Ovary (tissue), 9 donors: ENCODE measurements around the gene CHCT1. TPM values are rescaled to one million over a fixed set of nuclear protein-coding genes. Genes with fewer than 3 reads are reported as not detected.
"Not testable (repeated sequence)": the region's sequence is repeated elsewhere in the genome, so short reads cannot be mapped to it uniquely, and the experiment has no call there.

Experiments used
- DNase-seq, 5 donors: peaks; one replicate each; pipeline ENCODE4 v3.0.0-alpha.2; 2019 to 2020
- H3K27ac ChIP-seq, 2 donors: fragments of 200-600 bp; one replicate each; pipeline versions ENCODE4 v1.5.1 to v1.8.0; 2019 to 2022
- H3K27me3 ChIP-seq: fragments of 200-600 bp; one replicate; pipeline ENCODE4 v1.8.0; 2022
- H3K36me3 ChIP-seq: fragments of 200-600 bp; sonication (generic); one replicate; pipeline ENCODE4 v1.5.1; 2019
- H3K4me1 ChIP-seq: one replicate; pipeline ENCODE4 v1.8.1; 2013; ENCODE audit warnings: mild to moderate bottlenecking, moderate library complexity; ENCODE audit not compliant: insufficient read depth
- H3K4me3 ChIP-seq: fragments of 200-600 bp; sonication (generic); one replicate; pipeline ENCODE4 v1.5.1; 2017
- H3K9me3 ChIP-seq, 2 donors: fragments of 200-600 bp in 1 of 2; sonication (generic) in 1 of 2; one replicate each; pipeline versions ENCODE4 v1.5.1 to v1.8.1; 2013 to 2019; ENCODE audit warnings: mild to moderate bottlenecking in 1 of 2, moderate library complexity in 1 of 2
- EP300 ChIP-seq: sonication (generic); formaldehyde crosslinking; IDR thresholded peaks from one replicate; pipeline ENCODE4 v1.6.1; 2017; ENCODE audit warnings: antibody characterized with exemption
- POLR2A ChIP-seq: fragments of 450-650 bp; IDR thresholded peaks from one replicate; pipeline ENCODE4 v1.6.1; 2017; ENCODE audit warnings: antibody characterized with exemption, mild to moderate bottlenecking, moderate library complexity
- WGBS, 3 donors: extraction: QIAGEN DNeasy Blood & Tissue Kit in 1 of 3; methylation state at CpG; one replicate each; pipeline versions ENCODE4 v1.1.5 to v1.1.7; 2013 to 2017; 5-methylcytosine and 5-hydroxymethylcytosine counted together
- intact Hi-C, 4 donors: fragments of 100-400 bp; cut with DNase I; formaldehyde crosslinking; loops; one replicate each; pipeline versions ENCODE4 v1.11.0 to v1.15.1; 2022 to 2023
- polyA plus RNA-seq, 2 donors: library from polyadenylated mRNA; stranded (reverse); fragments of 200-250 nt in 1 of 2; fragments of 350-450 nt in 1 of 2; fragmentation: Illumina TruSeq in 1 of 2; extraction: RNeasy Lipid Tissue Mini Kit (QIAGEN cat#74804) in 1 of 2; gene quantifications; one replicate each; pipeline ENCODE4 v1.2.3, GENCODE V29; 2013 to 2014
- total RNA-seq, 7 donors: library from RNA; depleted of rRNA in 2 of 7; stranded (reverse); fragments of >200 nt in 2 of 7; fragmentation: NEBNext Ultra II Directional in 3 of 7; extraction: Animal tissue kit (Norgen Biotek cat#: 25700) in 3 of 7; gene quantifications; one replicate each; pipeline versions ENCODE4 v1.1.0 to v1.2.4, GENCODE V29; 2016 to 2023
- TF ChIP-seq, protein P1 (sequence below), 3 donors: fragments of 450-650 bp in 2 of 3; fragments of 200-600 bp in 1 of 3; IDR thresholded peaks; one replicate each; pipeline versions ENCODE4 v1.5.1 to v1.8.0; 2016 to 2022; ENCODE audit warnings: antibody characterized with exemption in 3 of 3, mild to moderate bottlenecking in 1 of 3
- donor health status: DM: no; HTN: no; CAD: no; lungs with moderate emphysema.
- donor health status: DM: no; HTN: no; CAD: no.
- donor health status: Bipolar disorder and iron deficiency.
- donor health status: DM: yes; HTN: yes; CAD: no.
- donor health status: DM: no; HTN: no; CAD: no.
- donor health status: DM: yes; HTN: yes; CAD: no.

Gene CHCT1
- total and polyA plus RNA-seq, 9 donors: 0.08 TPM; not detected in 8

DNA sequence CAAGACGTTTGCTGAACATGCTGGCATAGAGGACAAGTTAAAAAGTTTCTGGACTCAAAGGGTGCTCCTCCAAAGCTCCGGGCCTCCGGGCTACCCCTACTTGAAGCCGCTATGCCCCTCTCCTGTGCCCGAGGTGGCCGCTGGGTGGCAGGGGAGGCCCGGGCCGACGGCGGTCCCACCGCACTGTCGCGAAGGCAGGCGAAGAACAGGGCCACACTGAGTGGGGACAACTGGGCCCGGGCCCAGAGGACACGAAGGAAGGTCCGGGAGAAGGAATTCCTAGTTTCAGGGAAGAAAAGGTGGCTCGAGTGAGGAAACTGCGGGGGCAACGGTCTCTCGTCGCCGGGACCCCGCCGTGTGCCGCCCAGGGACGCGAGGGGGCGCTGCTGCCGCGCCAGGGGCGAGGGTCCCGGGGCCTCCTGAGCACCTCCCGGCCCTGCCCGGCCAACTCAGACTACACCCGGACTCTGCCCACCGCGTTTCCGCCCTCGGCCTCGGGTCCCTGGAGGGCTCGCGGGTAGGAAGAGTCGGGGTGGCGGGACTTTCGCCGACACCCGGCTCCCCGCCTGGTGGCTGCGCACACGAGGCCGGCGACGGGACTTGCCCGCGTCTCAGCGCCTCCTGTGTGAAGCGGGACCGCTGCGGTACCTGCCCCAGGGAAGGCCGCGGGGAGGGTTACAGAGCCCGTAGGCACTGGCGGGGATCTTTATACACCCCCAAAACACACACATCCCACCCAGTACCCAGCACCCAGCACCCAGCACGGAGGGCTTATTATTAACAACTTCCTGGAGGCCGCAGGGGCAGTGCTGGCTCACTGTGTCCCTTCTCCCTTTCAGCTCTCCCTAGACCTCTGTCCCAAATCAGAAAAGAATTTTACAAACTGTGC lies 772 bp upstream of the CHCT1 start:
- intact Hi-C loops: loop anchor here in 1 of 4 donors (5.0 kb wide), 1 partner anchor 216 kb away; no protein-coding TSS in a partner anchor
- H3K27ac ChIP-seq: peak overlapping the region in 1 of 2 donors; percentile 17
- no peak for TF ChIP-seq EP300
- TF ChIP-seq, protein P1, sequence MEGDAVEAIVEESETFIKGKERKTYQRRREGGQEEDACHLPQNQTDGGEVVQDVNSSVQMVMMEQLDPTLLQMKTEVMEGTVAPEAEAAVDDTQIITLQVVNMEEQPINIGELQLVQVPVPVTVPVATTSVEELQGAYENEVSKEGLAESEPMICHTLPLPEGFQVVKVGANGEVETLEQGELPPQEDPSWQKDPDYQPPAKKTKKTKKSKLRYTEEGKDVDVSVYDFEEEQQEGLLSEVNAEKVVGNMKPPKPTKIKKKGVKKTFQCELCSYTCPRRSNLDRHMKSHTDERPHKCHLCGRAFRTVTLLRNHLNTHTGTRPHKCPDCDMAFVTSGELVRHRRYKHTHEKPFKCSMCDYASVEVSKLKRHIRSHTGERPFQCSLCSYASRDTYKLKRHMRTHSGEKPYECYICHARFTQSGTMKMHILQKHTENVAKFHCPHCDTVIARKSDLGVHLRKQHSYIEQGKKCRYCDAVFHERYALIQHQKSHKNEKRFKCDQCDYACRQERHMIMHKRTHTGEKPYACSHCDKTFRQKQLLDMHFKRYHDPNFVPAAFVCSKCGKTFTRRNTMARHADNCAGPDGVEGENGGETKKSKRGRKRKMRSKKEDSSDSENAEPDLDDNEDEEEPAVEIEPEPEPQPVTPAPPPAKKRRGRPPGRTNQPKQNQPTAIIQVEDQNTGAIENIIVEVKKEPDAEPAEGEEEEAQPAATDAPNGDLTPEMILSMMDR (IDR thresholded peaks at IDR 0.05): peak; percentile 90 to 96 (median 90)
- no peaks in the 10 kb centered on the region for H3K9me3 ChIP-seq
- H3K36me3 ChIP-seq: no peaks in the 10 kb centered on the region
- DNase-seq: peak; percentile 53 to 74 (median 70)
- no peaks in the 10 kb centered on the region for H3K27me3 ChIP-seq
- 2 to 5% (median 3%) methylated on average over 64 to 66 of the region's 66 CpGs for WGBS, 3 donors
- no peaks in the 10 kb centered on the region for H3K4me1 ChIP-seq
- H3K4me3 ChIP-seq: peak overlapping the region; percentile 37

DNA sequence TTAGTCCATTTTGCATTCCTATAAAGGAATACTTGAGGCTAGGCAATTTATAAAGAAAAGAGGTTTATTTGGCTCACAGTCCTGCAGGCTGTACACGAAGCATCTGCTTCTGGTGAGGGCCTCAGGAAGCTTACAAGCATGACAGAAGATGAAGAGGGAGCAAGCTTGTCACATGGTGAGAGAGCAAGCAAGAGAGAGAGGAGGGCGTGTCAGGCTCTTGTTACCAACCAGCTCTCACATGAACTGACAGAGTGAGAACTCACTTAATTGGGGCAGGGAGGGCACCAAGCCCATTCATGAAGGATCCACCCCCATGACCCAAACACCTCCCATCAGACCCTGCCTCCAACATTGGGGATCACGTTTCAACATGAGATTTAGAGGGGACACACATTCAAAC lies 1.6 kb downstream of the CHCT1 start:
- DNase-seq: no peak
- WGBS, 3 donors: 86 to 89% (median 87%) methylated on average over 3 of the region's 3 CpGs

DNA sequence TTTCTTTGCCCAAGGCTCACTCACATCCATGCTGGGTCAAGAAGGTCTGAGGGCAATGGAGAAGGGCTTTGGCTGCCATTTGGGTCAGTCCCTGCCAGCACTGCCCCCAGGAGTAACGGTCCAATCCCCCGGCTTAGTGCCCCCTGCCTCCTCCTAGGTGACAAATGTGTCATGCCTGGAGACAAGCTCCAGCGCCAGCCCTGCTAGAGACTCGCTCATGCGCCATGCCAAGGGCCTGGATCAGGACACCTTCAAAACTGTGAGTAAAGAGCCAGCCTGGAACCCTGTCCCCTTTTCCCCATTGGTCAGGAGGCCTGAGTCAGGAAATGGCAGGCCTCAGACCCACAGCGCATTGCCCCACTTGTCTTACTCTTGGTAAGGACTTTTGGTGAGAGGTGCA lies 3.3 kb downstream of the CHCT1 start:
- no peak for DNase-seq
- no peaks in the 10 kb centered on the region for H3K4me1 ChIP-seq
- intact Hi-C loops: no loop called here
- TF ChIP-seq EP300 (no peak), POLR2A (no peak)
- TF ChIP-seq, protein P1 (IDR thresholded peaks at IDR 0.05): no peak
- H3K36me3 ChIP-seq: no peaks in the 10 kb centered on the region
- H3K27me3 ChIP-seq: no peaks in the 10 kb centered on the region
- WGBS, 3 donors: 89 to 93% (median 90%) methylated on average over 6 of the region's 6 CpGs
- no peaks in the 10 kb centered on the region for H3K9me3 ChIP-seq
- H3K27ac ChIP-seq: no peak overlapping the region
- no peak overlapping the region for H3K4me3 ChIP-seq

More for the DNA sequence above, 1.6 kb downstream of the CHCT1 start:
- no peaks in the 10 kb centered on the region for H3K4me1 ChIP-seq
- no peaks in the 10 kb centered on the region for H3K27me3 ChIP-seq
- H3K9me3 ChIP-seq: no peaks in the 10 kb centered on the region
- no peak overlapping the region for H3K27ac ChIP-seq
- intact Hi-C loops: loop anchor here in 1 of 4 donors (5.0 kb wide), 1 partner anchor 213 kb away; no protein-coding TSS in a partner anchor
- H3K36me3 ChIP-seq: no peaks in the 10 kb centered on the region
- no peak overlapping the region for H3K4me3 ChIP-seq
- TF ChIP-seq POLR2A (no peak), EP300 (no peak)
- TF ChIP-seq, protein P1 (IDR thresholded peaks at IDR 0.05): no peak

DNA sequence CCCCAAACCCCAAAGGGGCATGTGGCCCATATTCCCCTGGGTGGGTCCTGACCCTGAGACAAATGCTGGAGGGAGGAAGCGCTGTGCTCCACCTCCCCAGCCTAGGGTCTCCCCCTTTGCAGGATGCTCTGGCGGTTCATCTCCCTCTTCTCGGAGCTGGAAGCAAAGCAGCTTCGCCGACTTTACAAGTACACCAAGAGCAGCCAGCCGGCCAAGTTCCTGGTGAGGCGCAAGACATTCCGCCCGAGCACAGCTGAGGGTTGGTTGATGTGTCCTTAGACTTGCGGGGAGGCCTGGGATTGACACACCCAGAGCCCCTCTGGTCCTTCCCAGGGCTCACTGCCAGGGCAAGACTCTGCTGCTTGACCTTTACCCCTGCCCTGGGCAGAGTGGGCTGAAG lies 4.3 kb downstream of the CHCT1 start:
- DNase-seq: no peak
- Histone ChIP-seq H3K27me3 (no peaks in the 10 kb centered on the region), H3K36me3 (no peaks in the 10 kb centered on the region), H3K4me3 (no peak overlapping the region), H3K27ac (no peak overlapping the region), H3K9me3 (no peaks in the 10 kb centered on the region), H3K4me1 (no peaks in the 10 kb centered on the region)
- intact Hi-C loops: no loop called here
- TF ChIP-seq, protein P1 (IDR thresholded peaks at IDR 0.05): no peak
- no peak for TF ChIP-seq POLR2A
- TF ChIP-seq EP300: no peak
- 86 to 87% (median 87%) methylated on average over 10 of the region's 10 CpGs for WGBS, 3 donors

DNA sequence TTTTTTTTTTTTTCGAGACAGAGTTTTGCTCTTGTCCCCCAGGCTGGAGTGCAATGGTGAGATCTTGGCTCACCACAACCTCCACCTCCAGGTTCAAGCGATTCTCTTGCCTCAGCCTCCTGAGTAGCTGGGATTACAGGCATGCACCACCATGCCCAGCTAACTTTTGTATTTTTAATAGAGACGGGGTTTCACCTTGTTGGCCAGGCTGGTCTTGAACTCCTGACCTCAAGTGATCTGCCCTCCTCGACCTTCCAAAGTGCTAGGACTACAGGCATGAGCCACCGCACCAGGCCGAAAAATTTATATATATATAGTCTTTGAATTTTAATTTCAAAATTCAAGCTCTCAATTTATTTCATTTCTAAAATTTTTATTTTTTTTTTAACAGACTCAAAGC lies 6.2 kb downstream of the CHCT1 start:
- intact Hi-C loops, DNase-seq, H3K27ac ChIP-seq, H3K36me3 ChIP-seq, H3K27me3 ChIP-seq, H3K4me1 ChIP-seq, H3K4me3 ChIP-seq, H3K9me3 ChIP-seq: not testable (repeated sequence)
- whole genome bisulfite sequencing, 3 donors: 85 to 88% (median 85%) methylated on average over 6 of the region's 6 CpGs

DNA sequence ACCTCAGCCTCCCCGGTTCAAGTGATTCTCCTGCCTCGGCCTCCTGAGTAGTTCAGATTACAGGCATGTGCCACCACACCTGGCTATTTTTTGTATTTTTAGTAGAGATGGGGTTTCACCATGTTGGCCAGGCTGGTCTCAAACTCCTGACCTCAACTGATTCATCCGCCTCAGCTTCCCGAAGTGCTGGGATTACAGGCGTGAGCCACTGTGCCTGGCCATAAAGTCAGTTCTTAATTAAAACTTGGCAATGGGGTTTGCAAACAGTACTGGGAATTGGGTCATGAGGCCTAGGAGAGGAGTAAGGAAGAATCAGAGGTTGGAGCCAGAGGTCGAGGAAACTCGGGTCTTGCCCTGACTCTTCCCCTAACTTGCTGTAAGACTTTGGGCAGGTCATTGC lies 8.3 kb downstream of the CHCT1 start:
- not testable (repeated sequence) for H3K36me3 ChIP-seq, H3K9me3 ChIP-seq, H3K27ac ChIP-seq, H3K4me1 ChIP-seq, DNase-seq, H3K4me3 ChIP-seq, H3K27me3 ChIP-seq
- intact Hi-C loops: loop anchor here in 1 of 4 donors (10.0 kb wide), 1 partner anchor 326 kb away; no protein-coding TSS in a partner anchor
- WGBS, 3 donors: 83 to 93% (median 88%) methylated on average over 7 of the region's 7 CpGs
